ENCODE measurements around the gene DAP3.

- TF ChIP-seq CTCF (IDR thresholded peaks at IDR 0.05) (no peak), POLR2A (IDR thresholded peaks at IDR 0.05) (no peak), POLR2AphosphoS5 (IDR thresholded peaks at IDR 0.05) (no peak), EP300 (IDR thresholded peaks at IDR 0.05) (no peak)
These were observed 9.6 kb downstream of the DAP3 start for GRCh38 chr1:155698382-155699038.
